ENCODE measurements around the gene RAVER1. TPM values are rescaled to one million over a fixed set of nuclear protein-coding genes. Genes with fewer than 3 reads are reported as not detected.
A peak's percentile ranks its signal among the peaks of the same experiment; 100 is the strongest.

RAVER1 gene
- total and polyA plus RNA-seq, 2 of the 13 experiments (the other 11 are each of a cell fraction or from before 2014, with no cell fraction given): 3.6 to 7.9 TPM

DNA sequence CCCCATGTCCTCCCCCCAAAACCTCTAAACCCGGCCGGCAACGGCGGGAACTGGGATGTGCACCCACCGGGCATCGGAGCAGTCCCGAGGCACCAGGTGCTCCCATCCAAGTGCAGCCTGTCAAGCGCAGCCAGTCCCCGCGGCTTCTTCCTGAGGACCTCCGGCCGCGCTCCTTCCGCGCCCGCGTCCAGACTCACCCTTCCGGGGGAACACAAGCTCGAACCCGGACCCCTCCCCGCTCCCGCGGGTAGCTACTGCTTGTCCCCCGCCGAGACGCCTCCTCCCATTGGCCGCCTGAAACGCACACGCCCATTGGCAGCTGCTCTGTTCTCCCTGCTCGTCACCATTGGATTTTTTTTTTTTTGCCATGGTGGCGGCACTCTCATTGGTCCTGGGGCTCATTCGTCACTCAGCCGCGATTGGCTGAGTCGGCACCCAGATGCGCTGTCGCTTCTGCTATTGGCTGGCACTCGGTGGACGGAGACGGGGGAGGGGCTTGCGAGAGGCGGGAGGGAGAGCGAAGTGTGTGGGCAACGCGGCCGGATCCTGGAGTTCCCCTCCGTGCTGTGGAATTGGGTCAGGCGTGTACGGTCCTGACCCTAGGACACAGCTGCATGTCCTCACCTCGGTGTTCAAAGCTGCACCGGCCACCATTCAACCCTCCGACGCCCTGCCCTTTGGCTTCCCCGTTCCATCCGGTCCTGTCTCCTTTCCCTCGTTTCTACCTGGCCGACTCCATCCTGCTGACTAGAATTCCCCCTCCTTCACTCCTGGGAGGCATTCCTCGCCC lies 47.2 kb upstream of the RAVER1 start, which contains the start of gene TYK2 (continued):
- TF ChIP-seq GABPB1 (CRISPR knock-in tag; IDR thresholded peaks at IDR 0.05) (peak; percentile 88), TCF12 (IDR thresholded peaks at IDR 0.05) (no peak), TCF12 (CRISPR knock-in tag; IDR thresholded peaks at IDR 0.05) (no peak), ZNF558 (CRISPR knock-in tag; IDR thresholded peaks at IDR 0.05; ENCODE audit: borderline replicate concordance) (no peak), ZNF282 (IDR thresholded peaks at IDR 0.05; ENCODE audit: partially characterized antibody) (no peak), EED (CRISPR knock-in tag; IDR thresholded peaks at IDR 0.05) (0 out of 2 replicates have a peak, but pooled peaks have one; percentile 37), NCOA5 (CRISPR knock-in tag; IDR thresholded peaks at IDR 0.05) (no peak), EHMT2 (IDR thresholded peaks at IDR 0.05; ENCODE audit: borderline replicate concordance, low read depth, low read length) (no peak), TMF1 (CRISPR knock-in tag; IDR thresholded peaks at IDR 0.05; ENCODE audit: low read depth) (no peak), ZBTB1 (CRISPR knock-in tag; IDR thresholded peaks at IDR 0.05; ENCODE audit: borderline replicate concordance) (no peak), BATF2 (CRISPR knock-in tag; IDR thresholded peaks at IDR 0.05) (0 out of 2 replicates have a peak, but pooled peaks have one; percentile 57), NFIC (IDR thresholded peaks at IDR 0.05; ENCODE audit: low read length) (no peak), RORA (CRISPR knock-in tag; IDR thresholded peaks at IDR 0.05) (no peak), ZNF784 (CRISPR knock-in tag; IDR thresholded peaks at IDR 0.05; ENCODE audit: borderline replicate concordance) (peak; percentile 38; the same call in 1 of the 2 replicates), MZF1 (CRISPR knock-in tag; IDR thresholded peaks at IDR 0.05; ENCODE audit: borderline replicate concordance) (no peak), THYN1 (CRISPR knock-in tag; IDR thresholded peaks at IDR 0.05; ENCODE audit: borderline replicate concordance, low read depth) (no peak), ZFP36L1 (CRISPR knock-in tag; IDR thresholded peaks at IDR 0.05) (peak; percentile 88), ZBTB8A (CRISPR knock-in tag; IDR thresholded peaks at IDR 0.05; ENCODE audit: borderline replicate concordance, low read depth) (no peak), ZNF720 (CRISPR knock-in tag; IDR thresholded peaks at IDR 0.05) (no peak)
- TF ChIP-seq, protein P1, sequence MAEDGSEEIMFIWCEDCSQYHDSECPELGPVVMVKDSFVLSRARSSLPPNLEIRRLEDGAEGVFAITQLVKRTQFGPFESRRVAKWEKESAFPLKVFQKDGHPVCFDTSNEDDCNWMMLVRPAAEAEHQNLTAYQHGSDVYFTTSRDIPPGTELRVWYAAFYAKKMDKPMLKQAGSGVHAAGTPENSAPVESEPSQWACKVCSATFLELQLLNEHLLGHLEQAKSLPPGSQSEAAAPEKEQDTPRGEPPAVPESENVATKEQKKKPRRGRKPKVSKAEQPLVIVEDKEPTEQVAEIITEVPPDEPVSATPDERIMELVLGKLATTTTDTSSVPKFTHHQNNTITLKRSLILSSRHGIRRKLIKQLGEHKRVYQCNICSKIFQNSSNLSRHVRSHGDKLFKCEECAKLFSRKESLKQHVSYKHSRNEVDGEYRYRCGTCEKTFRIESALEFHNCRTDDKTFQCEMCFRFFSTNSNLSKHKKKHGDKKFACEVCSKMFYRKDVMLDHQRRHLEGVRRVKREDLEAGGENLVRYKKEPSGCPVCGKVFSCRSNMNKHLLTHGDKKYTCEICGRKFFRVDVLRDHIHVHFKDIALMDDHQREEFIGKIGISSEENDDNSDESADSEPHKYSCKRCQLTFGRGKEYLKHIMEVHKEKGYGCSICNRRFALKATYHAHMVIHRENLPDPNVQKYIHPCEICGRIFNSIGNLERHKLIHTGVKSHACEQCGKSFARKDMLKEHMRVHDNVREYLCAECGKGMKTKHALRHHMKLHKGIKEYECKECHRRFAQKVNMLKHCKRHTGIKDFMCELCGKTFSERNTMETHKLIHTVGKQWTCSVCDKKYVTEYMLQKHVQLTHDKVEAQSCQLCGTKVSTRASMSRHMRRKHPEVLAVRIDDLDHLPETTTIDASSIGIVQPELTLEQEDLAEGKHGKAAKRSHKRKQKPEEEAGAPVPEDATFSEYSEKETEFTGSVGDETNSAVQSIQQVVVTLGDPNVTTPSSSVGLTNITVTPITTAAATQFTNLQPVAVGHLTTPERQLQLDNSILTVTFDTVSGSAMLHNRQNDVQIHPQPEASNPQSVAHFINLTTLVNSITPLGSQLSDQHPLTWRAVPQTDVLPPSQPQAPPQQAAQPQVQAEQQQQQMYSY (CRISPR knock-in tag; IDR thresholded peaks at IDR 0.05): peak; percentile 84
- TF ChIP-seq, protein P2, sequence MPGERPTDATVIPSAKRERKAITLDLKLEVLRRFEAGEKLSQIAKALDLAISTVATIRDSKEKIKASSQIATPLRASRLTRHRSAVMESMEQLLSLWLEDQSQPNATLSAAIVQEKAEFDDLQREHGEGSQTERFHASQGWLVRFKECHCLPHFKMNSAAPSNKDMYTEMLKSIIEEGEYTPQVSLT (CRISPR knock-in tag; IDR thresholded peaks at IDR 0.05; ENCODE audit: borderline replicate concordance, low read depth): no peak

Measured in HepG2 (cell line).